Measurements from ENCODE around the gene RUSF1. TPM values are rescaled to one million over a fixed set of nuclear protein-coding genes. Genes with fewer than 3 reads are reported as not detected.

Gene RUSF1
- total RNA-seq, 2 donors from 2014 or later: 45.4 to 50.8 TPM

- Mint-ChIP-seq H3K36me3 (ENCODE audit: low read depth) (peaks cover 9% of the 10 kb centered on the region), H3K4me1 (peaks cover 11% of the 10 kb centered on the region), H3K27ac (no peak overlapping the region), H3K27me3 (ENCODE audit: insufficient read depth) (peaks cover 84% of the 10 kb centered on the region), H3K9me3 (no peaks in the 10 kb centered on the region), H3K4me3 (no peak overlapping the region)
- H3K27ac ChIP-seq (ENCODE audit: low read depth, low read length): no peak overlapping the region
- H3K4me1 ChIP-seq (ENCODE audit: control insufficient read depth, insufficient read depth, low read length): no peaks in the 10 kb centered on the region
- DNase-seq: no peak
- H3K27me3 ChIP-seq (ENCODE audit: control insufficient read depth, insufficient read depth, low read length, poor library complexity, severe bottlenecking): peaks cover 7% of the 10 kb centered on the region
- no peak overlapping the region for H3K9ac ChIP-seq (ENCODE audit: extremely low read depth, low read length, poor library complexity, severe bottlenecking)
- no peaks in the 10 kb centered on the region for H3K9me3 ChIP-seq (ENCODE audit: control insufficient read depth, low read length)
- no peak for TF ChIP-seq CTCF (conservative IDR thresholded peaks at IDR 0.05)
- peaks cover 25% of the 10 kb centered on the region for H3K36me3 ChIP-seq (ENCODE audit: control insufficient read depth, insufficient read depth, low read length)
- WGBS, 2 experiments (ENCODE audit: insufficient coverage in 1 of 2, insufficient read length in 1 of 2): 85 to 95% methylated on average over 2 to 3 of the region's 3 CpGs
- H3K4me3 ChIP-seq (ENCODE audit: low read length): no peak overlapping the region
These were observed 29.2 kb downstream of the RUSF1 start for GRCh38 chr16:31478956-31479355.

GRCh38 chr16:31477220-31478216 lies 30.7 kb downstream of the RUSF1 start:
- Histone ChIP-seq H3K4me1 (ENCODE audit: control insufficient read depth, insufficient read depth, low read length) (no peaks in the 10 kb centered on the region), H3K27me3 (ENCODE audit: control insufficient read depth, insufficient read depth, low read length, poor library complexity, severe bottlenecking) (peaks cover 4% of the 10 kb centered on the region), H3K4me3 (ENCODE audit: low read length) (no peak overlapping the region), H3K9ac (ENCODE audit: extremely low read depth, low read length, poor library complexity, severe bottlenecking) (no peak overlapping the region), H3K27ac (ENCODE audit: low read depth, low read length) (no peak overlapping the region), H3K9me3 (ENCODE audit: control insufficient read depth, low read length) (no peaks in the 10 kb centered on the region), H3K36me3 (ENCODE audit: control insufficient read depth, insufficient read depth, low read length) (peaks cover 27% of the 10 kb centered on the region)
- Mint-ChIP-seq H3K4me3 (peak overlapping the region; percentile 54), H3K36me3 (ENCODE audit: low read depth) (peaks cover 9% of the 10 kb centered on the region), H3K4me1 (peaks cover 11% of the 10 kb centered on the region), H3K9me3 (no peaks in the 10 kb centered on the region), H3K27ac (peak overlapping the region; percentile 48), H3K27me3 (ENCODE audit: insufficient read depth) (peaks cover 90% of the 10 kb centered on the region)
- DNase-seq: peak; percentile 92
- 76 to 85% methylated on average over 52 to 67 of the region's 67 CpGs for WGBS, 2 experiments (ENCODE audit: insufficient coverage in 1 of 2, insufficient read length in 1 of 2)
- TF ChIP-seq CTCF (conservative IDR thresholded peaks at IDR 0.05): peak; percentile 76

- Mint-ChIP-seq H3K9me3 (no peaks in the 10 kb centered on the region), H3K4me1 (peaks cover 12% of the 10 kb centered on the region), H3K27me3 (ENCODE audit: insufficient read depth) (peaks cover 86% of the 10 kb centered on the region), H3K27ac (no peak overlapping the region), H3K4me3 (peak overlapping the region; percentile 54), H3K36me3 (ENCODE audit: low read depth) (peaks cover 9% of the 10 kb centered on the region)
- peaks cover 27% of the 10 kb centered on the region for H3K36me3 ChIP-seq (ENCODE audit: control insufficient read depth, insufficient read depth, low read length)
- 71 to 94% methylated on average over 49 to 68 of the region's 68 CpGs for WGBS, 2 experiments (ENCODE audit: insufficient coverage in 1 of 2, insufficient read length in 1 of 2)
- H3K9me3 ChIP-seq (ENCODE audit: control insufficient read depth, low read length): no peaks in the 10 kb centered on the region
- no peak overlapping the region for H3K27ac ChIP-seq (ENCODE audit: low read depth, low read length)
- TF ChIP-seq CTCF (conservative IDR thresholded peaks at IDR 0.05): no peak
- H3K9ac ChIP-seq (ENCODE audit: extremely low read depth, low read length, poor library complexity, severe bottlenecking): no peak overlapping the region
- peak; percentile 95 for DNase-seq
- no peaks in the 10 kb centered on the region for H3K4me1 ChIP-seq (ENCODE audit: control insufficient read depth, insufficient read depth, low read length)
- H3K4me3 ChIP-seq (ENCODE audit: low read length): no peak overlapping the region
- no peaks in the 10 kb centered on the region for H3K27me3 ChIP-seq (ENCODE audit: control insufficient read depth, insufficient read depth, low read length, poor library complexity, severe bottlenecking)
These were observed 31.6 kb downstream of the RUSF1 start for GRCh38 chr16:31476303-31477219.

Data from endodermal cell (in vitro differentiated cells).